Smooth muscle cell (in vitro differentiated cells): ENCODE measurements around the gene TNFSF18. TPM values are rescaled to one million over a fixed set of nuclear protein-coding genes. Genes with fewer than 3 reads are reported as not detected.

Source experiments
- DNase-seq: peaks from one replicate; lab custom pipeline; 2025; ENCODE audit not compliant: unreplicated experiment; lab: John Stamatoyannopoulos, UW
- H2AFZ ChIP-seq: fragments of 200-600 bp; sonication (generic); 2 replicates; pipeline ENCODE4 v1.6.0; 2016; ENCODE audit warnings: antibody characterized with exemption, low read depth, mild to moderate bottlenecking
- H3F3A ChIP-seq: fragments of 200-600 bp; sonication (generic); 2 replicates; pipeline ENCODE4 v1.6.0; 2017; ENCODE audit warnings: antibody characterized with exemption, low read depth
- H3K27ac ChIP-seq: fragments of 200-600 bp; sonication (generic); 2 replicates; pipeline ENCODE4 v1.5.1; 2016; ENCODE audit warnings: low read depth, mild to moderate bottlenecking
- H3K27me3 ChIP-seq: fragments of 200-600 bp; sonication (generic); 2 replicates; pipeline ENCODE4 v1.6.1; 2016; ENCODE audit warnings: low read depth, mild to moderate bottlenecking
- H3K36me3 ChIP-seq: fragments of 200-600 bp; sonication (generic); 2 replicates; pipeline ENCODE4 v1.5.1; 2016; ENCODE audit warnings: low read depth
- H3K4me1 ChIP-seq: fragments of 200-600 bp; sonication (generic); 2 replicates; pipeline ENCODE4 v1.5.1; 2016; ENCODE audit warnings: low read depth
- H3K4me2 ChIP-seq: fragments of 200-600 bp; sonication (generic); 2 replicates; pipeline ENCODE4 v1.6.0; 2016; ENCODE audit warnings: mild to moderate bottlenecking
- H3K4me3 ChIP-seq: fragments of 200-600 bp; sonication (generic); 2 replicates; pipeline ENCODE4 v1.5.1; 2016; ENCODE audit warnings: mild to moderate bottlenecking
- H3K79me2 ChIP-seq: fragments of 200-600 bp; sonication (generic); 2 replicates; pipeline ENCODE4 v1.6.0; 2016; ENCODE audit warnings: low read depth, mild to moderate bottlenecking
- H3K9ac ChIP-seq: fragments of 200-600 bp; sonication (generic); 2 replicates; pipeline ENCODE4 v1.6.0; 2016; ENCODE audit warnings: low read depth
- H3K9me3 ChIP-seq: fragments of 200-600 bp; sonication (generic); replicated peaks from 2 replicates; pipeline ENCODE4 v1.5.1; 2016; ENCODE audit warnings: low read depth
- H4K20me1 ChIP-seq: fragments of 200-600 bp; sonication (generic); 2 replicates; pipeline ENCODE4 v1.6.0; 2016; ENCODE audit warnings: low read depth
- WGBS: methylation state at CpG from one replicate; pipeline ENCODE4 v1.1.7; 2016; ENCODE audit warnings: low lambda C conversion rate; 5-methylcytosine and 5-hydroxymethylcytosine counted together
- polyA plus RNA-seq: library from polyadenylated mRNA; unstranded; fragments of >200 nt; fragmentation: Nextera tagmentation; extraction: Ambion mirVana; gene quantifications from 2 replicates; pipeline ENCODE4 v1.2.1, GENCODE V29; 2016
- total RNA-seq: library from RNA; depleted of rRNA; stranded (reverse); fragments of >200 nt; gene quantifications from 2 replicates; pipeline ENCODE4 v1.2.3, GENCODE V29; 2014
- TF ChIP-seq, protein P1 (sequence below): fragments of 200-600 bp; sonication (generic); IDR thresholded peaks from 2 replicates; pipeline ENCODE4 v1.5.1; 2017; ENCODE audit warnings: borderline replicate concordance, mild to moderate bottlenecking, antibody characterized with exemption; ENCODE audit not compliant: insufficient read depth, poor library complexity, severe bottlenecking

Gene TNFSF18
- total and polyA plus RNA-seq, 2 experiments from 2014 or later = 0.23 TPM; not detected in 1

DNA sequence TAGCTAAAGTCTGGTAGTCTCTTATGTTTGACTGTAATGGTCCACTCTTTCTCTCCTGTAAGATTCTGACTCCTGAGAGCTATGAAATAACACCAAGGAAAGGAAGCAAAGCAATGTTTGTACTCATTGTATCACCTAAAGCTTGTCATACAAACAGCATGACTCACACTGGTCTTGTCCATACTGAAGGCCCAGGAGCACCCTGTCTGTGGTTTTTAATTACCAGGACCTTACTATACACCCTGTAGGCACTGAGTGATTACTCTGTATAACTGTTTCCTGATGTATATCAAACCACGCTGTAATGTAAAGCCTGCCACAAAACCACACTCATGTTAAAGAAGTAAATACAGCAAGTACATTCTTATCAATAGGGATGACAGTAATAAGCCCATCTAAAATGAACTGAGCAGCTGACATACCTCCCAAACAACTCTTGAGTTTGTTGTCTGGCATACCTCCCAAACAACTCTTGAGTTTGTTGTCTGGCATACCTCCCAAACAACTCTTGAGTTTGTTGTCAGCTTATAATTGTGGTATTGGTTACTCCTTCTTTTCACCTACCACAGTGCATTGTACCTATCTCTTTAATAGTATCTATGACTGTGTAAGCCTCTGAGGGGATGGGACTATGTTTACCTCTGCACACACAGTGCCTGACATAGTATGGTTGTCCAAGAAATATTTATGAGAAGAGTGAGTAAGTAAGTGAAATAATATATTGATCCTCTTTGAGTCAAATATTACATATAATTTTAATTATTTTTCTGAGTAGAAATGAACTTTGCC lies 11.6 kb upstream of the TNFSF18 start:
- WGBS = 6% methylated on average over 1 of the region's 1 CpG
- Histone ChIP-seq H3K4me1 (no peaks in the 10 kb centered on the region), H3K9me3 (no peaks in the 10 kb centered on the region), H3K27ac (no peak overlapping the region), H3K36me3 (no peaks in the 10 kb centered on the region), H3K4me3 (no peak overlapping the region), H3K79me2 (no peaks in the 10 kb centered on the region), H3K27me3 (no peaks in the 10 kb centered on the region), H3K4me2 (no peak overlapping the region), H3K9ac (no peak overlapping the region), H4K20me1 (no peaks in the 10 kb centered on the region), H3F3A (no peaks in the 10 kb centered on the region), H2AFZ (no peak overlapping the region)
- TF ChIP-seq, protein P1, sequence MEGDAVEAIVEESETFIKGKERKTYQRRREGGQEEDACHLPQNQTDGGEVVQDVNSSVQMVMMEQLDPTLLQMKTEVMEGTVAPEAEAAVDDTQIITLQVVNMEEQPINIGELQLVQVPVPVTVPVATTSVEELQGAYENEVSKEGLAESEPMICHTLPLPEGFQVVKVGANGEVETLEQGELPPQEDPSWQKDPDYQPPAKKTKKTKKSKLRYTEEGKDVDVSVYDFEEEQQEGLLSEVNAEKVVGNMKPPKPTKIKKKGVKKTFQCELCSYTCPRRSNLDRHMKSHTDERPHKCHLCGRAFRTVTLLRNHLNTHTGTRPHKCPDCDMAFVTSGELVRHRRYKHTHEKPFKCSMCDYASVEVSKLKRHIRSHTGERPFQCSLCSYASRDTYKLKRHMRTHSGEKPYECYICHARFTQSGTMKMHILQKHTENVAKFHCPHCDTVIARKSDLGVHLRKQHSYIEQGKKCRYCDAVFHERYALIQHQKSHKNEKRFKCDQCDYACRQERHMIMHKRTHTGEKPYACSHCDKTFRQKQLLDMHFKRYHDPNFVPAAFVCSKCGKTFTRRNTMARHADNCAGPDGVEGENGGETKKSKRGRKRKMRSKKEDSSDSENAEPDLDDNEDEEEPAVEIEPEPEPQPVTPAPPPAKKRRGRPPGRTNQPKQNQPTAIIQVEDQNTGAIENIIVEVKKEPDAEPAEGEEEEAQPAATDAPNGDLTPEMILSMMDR = no peak
- DNase-seq = no peak

- Histone ChIP-seq H3K4me3 (no peak overlapping the region), H3K4me1 (no peaks in the 10 kb centered on the region), H3K27me3 (no peaks in the 10 kb centered on the region), H4K20me1 (no peaks in the 10 kb centered on the region), H3K9me3 (no peaks in the 10 kb centered on the region), H3K27ac (no peak overlapping the region), H3K79me2 (no peaks in the 10 kb centered on the region), H3K4me2 (no peak overlapping the region), H3F3A (no peaks in the 10 kb centered on the region), H3K9ac (no peak overlapping the region), H2AFZ (no peak overlapping the region), H3K36me3 (no peaks in the 10 kb centered on the region)
- TF ChIP-seq, protein P1 = no peak
- 74% methylated on average over 1 of the region's 1 CpG for WGBS
- DNase-seq = no peak
These were observed 7.8 kb upstream of the TNFSF18 start for GRCh38 chr1:173058556-173058955.

- Histone ChIP-seq H4K20me1 (no peaks in the 10 kb centered on the region), H3K27me3 (no peaks in the 10 kb centered on the region)
- TF ChIP-seq, protein P1 = no peak
These were observed 7.2 kb upstream of the TNFSF18 start for GRCh38 chr1:173057984-173058383.

GRCh38 chr1:173056365-173056764 lies 5.6 kb upstream of the TNFSF18 start:
- Histone ChIP-seq H3K27me3 (no peaks in the 10 kb centered on the region), H3K4me2 (no peak overlapping the region), H3F3A (no peaks in the 10 kb centered on the region), H2AFZ (no peak overlapping the region), H3K36me3 (no peaks in the 10 kb centered on the region), H3K4me3 (no peak overlapping the region), H3K79me2 (no peaks in the 10 kb centered on the region), H4K20me1 (no peaks in the 10 kb centered on the region), H3K27ac (no peak overlapping the region), H3K4me1 (no peaks in the 10 kb centered on the region), H3K9ac (no peak overlapping the region), H3K9me3 (no peaks in the 10 kb centered on the region)
- TF ChIP-seq, protein P1 = no peak
- 94% methylated on average over 1 of the region's 1 CpG for WGBS
- no peak for DNase-seq

More at GRCh38 chr1:173057984-173058383, 7.2 kb upstream of the TNFSF18 start:
- no peak overlapping the region for H2AFZ ChIP-seq
- no peaks in the 10 kb centered on the region for H3F3A ChIP-seq
- H3K27ac ChIP-seq = no peak overlapping the region
- H3K9me3 ChIP-seq = no peaks in the 10 kb centered on the region
- H3K4me1 ChIP-seq = no peaks in the 10 kb centered on the region
- H3K4me3 ChIP-seq = no peak overlapping the region
- DNase-seq = no peak
- no peaks in the 10 kb centered on the region for H3K36me3 ChIP-seq
- H3K9ac ChIP-seq = no peak overlapping the region
- H3K4me2 ChIP-seq = no peak overlapping the region
- no peaks in the 10 kb centered on the region for H3K79me2 ChIP-seq
